ENCODE measurements around the gene RNF213. TPM values are rescaled to one million over a fixed set of nuclear protein-coding genes. Genes with fewer than 3 reads are reported as not detected.

Gene RNF213
- total RNA-seq, 3 donors from 2014 or later, result 205 to 289 (median 262) TPM

GRCh38 chr17:80380555-80381002 lies 119.9 kb downstream of the RNF213 start:
- no peak for ATAC-seq

DNA sequence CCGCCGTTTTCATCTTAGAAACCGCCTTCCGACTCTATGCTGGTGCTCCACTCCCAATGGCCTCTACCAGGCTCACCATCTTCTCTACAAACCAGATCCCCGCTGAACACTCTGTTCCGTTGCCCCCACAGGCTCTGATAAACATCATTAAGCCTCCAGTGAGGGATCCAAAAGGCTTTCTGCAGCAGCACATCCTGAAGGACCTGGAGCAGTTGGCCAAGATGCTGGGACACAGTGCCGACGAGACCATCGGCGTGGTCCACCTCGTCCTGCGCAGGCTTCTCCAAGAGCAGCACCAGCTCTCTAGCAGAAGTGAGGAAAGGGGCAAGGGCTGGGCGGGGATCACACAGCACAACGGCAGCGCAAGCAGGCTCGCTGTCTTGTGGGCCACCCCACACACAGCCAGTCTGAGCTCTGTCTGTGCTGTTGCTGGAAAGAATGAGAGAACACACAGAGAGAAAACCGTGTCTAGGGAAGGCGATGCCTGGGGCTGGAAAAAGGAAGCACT lies 120.8 kb downstream of the RNF213 start:
- ATAC-seq, result no peak
- H3K36me3 Mint-ChIP-seq (ENCODE audit: insufficient read depth), result peaks cover 63% of the 10 kb centered on the region

More at GRCh38 chr17:80380555-80381002, 119.9 kb downstream of the RNF213 start:
- Mint-ChIP-seq H3K4me1 (ENCODE audit: low read depth) (no peaks in the 10 kb centered on the region), H3K4me3 (no peak overlapping the region), H3K27me3 (ENCODE audit: low read depth) (no peaks in the 10 kb centered on the region), H3K36me3 (ENCODE audit: insufficient read depth) (peaks cover 61% of the 10 kb centered on the region), H3K9me3 (no peaks in the 10 kb centered on the region)
- no peak for DNase-seq

GRCh38 chr17:80382446-80382845 lies 121.8 kb downstream of the RNF213 start:
- DNase-seq, result no peak
- Mint-ChIP-seq H3K9me3 (no peaks in the 10 kb centered on the region), H3K36me3 (ENCODE audit: insufficient read depth) (peaks cover 68% of the 10 kb centered on the region), H3K4me1 (ENCODE audit: low read depth) (no peaks in the 10 kb centered on the region), H3K4me3 (no peak overlapping the region), H3K27me3 (ENCODE audit: low read depth) (no peaks in the 10 kb centered on the region)
- ATAC-seq, result no peak

More for the DNA sequence above, 120.8 kb downstream of the RNF213 start:
- Mint-ChIP-seq H3K4me1 (ENCODE audit: low read depth) (no peaks in the 10 kb centered on the region), H3K9me3 (no peaks in the 10 kb centered on the region), H3K4me3 (no peak overlapping the region), H3K27me3 (ENCODE audit: low read depth) (no peaks in the 10 kb centered on the region)
- DNase-seq, result no peak

DNA sequence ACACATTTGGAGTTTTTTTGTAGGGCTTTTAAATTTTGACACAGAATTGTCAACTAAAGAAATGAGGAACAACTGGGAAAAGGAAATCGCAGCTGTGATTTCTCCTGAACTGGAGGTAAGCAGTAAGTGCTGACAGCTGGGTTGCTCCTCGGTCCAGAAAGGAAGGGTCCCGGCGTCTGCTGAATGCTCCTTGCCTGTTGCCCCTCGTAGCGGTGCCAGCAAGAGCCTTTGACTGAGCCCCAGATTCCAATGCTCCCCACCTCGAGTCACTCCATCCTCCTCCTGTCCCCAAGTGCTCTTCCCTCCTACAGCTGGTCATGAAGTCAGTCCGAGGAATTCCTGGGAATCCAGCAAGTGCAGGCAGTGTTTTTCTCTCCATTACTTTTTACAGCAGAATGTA lies 122.3 kb downstream of the RNF213 start:
- no peaks in the 10 kb centered on the region for H3K4me1 Mint-ChIP-seq (ENCODE audit: low read depth)
- H3K4me3 Mint-ChIP-seq, result no peak overlapping the region
- no peaks in the 10 kb centered on the region for H3K27me3 Mint-ChIP-seq (ENCODE audit: low read depth)
- no peaks in the 10 kb centered on the region for H3K9me3 Mint-ChIP-seq
- H3K36me3 Mint-ChIP-seq (ENCODE audit: insufficient read depth), result peaks cover 68% of the 10 kb centered on the region
- DNase-seq (no peak), ATAC-seq (no peak)

- Mint-ChIP-seq H3K36me3 (ENCODE audit: insufficient read depth) (peaks cover 68% of the 10 kb centered on the region), H3K9me3 (no peaks in the 10 kb centered on the region), H3K4me3 (no peak overlapping the region), H3K27me3 (ENCODE audit: low read depth) (no peaks in the 10 kb centered on the region), H3K4me1 (ENCODE audit: low read depth) (no peaks in the 10 kb centered on the region)
- no peak for ATAC-seq
- no peak for DNase-seq
These were observed 123.7 kb downstream of the RNF213 start for GRCh38 chr17:80384078-80384960.

- DNase-seq, result no peak
- H3K4me1 Mint-ChIP-seq (ENCODE audit: low read depth), result no peaks in the 10 kb centered on the region
- no peak overlapping the region for H3K4me3 Mint-ChIP-seq
- peaks cover 66% of the 10 kb centered on the region for H3K36me3 Mint-ChIP-seq (ENCODE audit: insufficient read depth)
- no peaks in the 10 kb centered on the region for H3K9me3 Mint-ChIP-seq
- ATAC-seq, result peak in 1 of 2 donors; percentile 9
- no peaks in the 10 kb centered on the region for H3K27me3 Mint-ChIP-seq (ENCODE audit: low read depth)
These were observed 124.4 kb downstream of the RNF213 start for GRCh38 chr17:80385046-80385445.

- Mint-ChIP-seq H3K9me3 (no peaks in the 10 kb centered on the region), H3K36me3 (ENCODE audit: insufficient read depth) (peaks cover 63% of the 10 kb centered on the region), H3K27me3 (ENCODE audit: low read depth) (no peaks in the 10 kb centered on the region), H3K4me1 (ENCODE audit: low read depth) (no peaks in the 10 kb centered on the region), H3K4me3 (no peak overlapping the region)
- DNase-seq (no peak), ATAC-seq (no peak)
These were observed 125.7 kb downstream of the RNF213 start for GRCh38 chr17:80386341-80386740.

DNA sequence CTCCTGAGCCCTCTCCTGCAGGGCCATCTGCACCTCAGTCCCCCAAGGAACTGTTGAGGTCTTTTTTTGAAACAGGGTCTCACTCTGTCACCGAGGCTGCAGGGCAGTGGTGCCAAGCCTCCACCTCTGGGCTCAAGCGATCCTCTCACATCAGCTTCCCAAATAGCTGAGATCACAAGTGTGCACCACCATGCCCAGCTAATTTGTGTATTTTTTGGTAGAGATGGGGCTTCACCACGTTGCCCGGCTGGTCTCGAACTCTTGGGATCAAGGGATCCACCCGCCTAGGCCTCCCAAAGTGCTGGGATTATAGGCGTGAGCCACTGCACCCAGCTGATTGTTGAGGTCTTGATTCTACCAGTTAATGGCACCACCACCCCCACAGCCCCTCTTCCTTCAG lies 126.4 kb downstream of the RNF213 start:
- H3K9me3 Mint-ChIP-seq, result no peaks in the 10 kb centered on the region
- no peaks in the 10 kb centered on the region for H3K4me1 Mint-ChIP-seq (ENCODE audit: low read depth)
- H3K36me3 Mint-ChIP-seq (ENCODE audit: insufficient read depth), result peaks cover 62% of the 10 kb centered on the region
- no peak overlapping the region for H3K4me3 Mint-ChIP-seq
- H3K27me3 Mint-ChIP-seq (ENCODE audit: low read depth), result no peaks in the 10 kb centered on the region
- no peak for DNase-seq
- ATAC-seq, result no peak

DNA sequence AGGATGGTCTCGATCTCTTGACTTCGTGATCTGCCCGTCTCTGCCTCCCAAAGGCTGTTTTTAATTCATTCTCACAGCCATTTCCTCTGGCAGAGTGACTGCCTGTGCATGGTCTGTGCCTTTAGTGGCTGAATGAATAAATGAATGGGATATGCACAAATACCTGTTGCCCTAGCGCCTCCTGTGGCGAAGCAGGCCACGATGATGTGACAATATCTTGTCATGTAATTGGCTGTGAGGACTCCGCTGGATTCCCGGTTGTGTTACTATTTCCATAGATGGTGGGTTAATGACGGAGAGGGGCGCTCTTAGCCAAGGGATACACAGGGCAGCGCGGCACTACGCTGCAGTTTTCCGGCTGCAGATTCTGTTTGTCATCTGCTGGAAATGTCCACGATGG lies 127.5 kb downstream of the RNF213 start:
- Mint-ChIP-seq H3K4me1 (ENCODE audit: low read depth) (no peaks in the 10 kb centered on the region), H3K4me3 (no peak overlapping the region), H3K27me3 (ENCODE audit: low read depth) (no peaks in the 10 kb centered on the region), H3K36me3 (ENCODE audit: insufficient read depth) (peaks cover 61% of the 10 kb centered on the region), H3K9me3 (no peaks in the 10 kb centered on the region)
- ATAC-seq (no peak), DNase-seq (no peak)

GRCh38 chr17:80388601-80389000 lies 127.9 kb downstream of the RNF213 start:
- H3K4me3 Mint-ChIP-seq, result no peak overlapping the region
- no peaks in the 10 kb centered on the region for H3K9me3 Mint-ChIP-seq
- no peak for ATAC-seq
- no peaks in the 10 kb centered on the region for H3K27me3 Mint-ChIP-seq (ENCODE audit: low read depth)
- H3K36me3 Mint-ChIP-seq (ENCODE audit: insufficient read depth), result peaks cover 61% of the 10 kb centered on the region
- no peaks in the 10 kb centered on the region for H3K4me1 Mint-ChIP-seq (ENCODE audit: low read depth)
- DNase-seq, result no peak

- Mint-ChIP-seq H3K4me3 (no peak overlapping the region), H3K9me3 (no peaks in the 10 kb centered on the region), H3K27me3 (ENCODE audit: low read depth) (no peaks in the 10 kb centered on the region), H3K4me1 (ENCODE audit: low read depth) (no peaks in the 10 kb centered on the region), H3K36me3 (ENCODE audit: insufficient read depth) (peaks cover 57% of the 10 kb centered on the region)
- DNase-seq (no peak), ATAC-seq (no peak)
These were observed 128.7 kb downstream of the RNF213 start for GRCh38 chr17:80389011-80389995.

DNA sequence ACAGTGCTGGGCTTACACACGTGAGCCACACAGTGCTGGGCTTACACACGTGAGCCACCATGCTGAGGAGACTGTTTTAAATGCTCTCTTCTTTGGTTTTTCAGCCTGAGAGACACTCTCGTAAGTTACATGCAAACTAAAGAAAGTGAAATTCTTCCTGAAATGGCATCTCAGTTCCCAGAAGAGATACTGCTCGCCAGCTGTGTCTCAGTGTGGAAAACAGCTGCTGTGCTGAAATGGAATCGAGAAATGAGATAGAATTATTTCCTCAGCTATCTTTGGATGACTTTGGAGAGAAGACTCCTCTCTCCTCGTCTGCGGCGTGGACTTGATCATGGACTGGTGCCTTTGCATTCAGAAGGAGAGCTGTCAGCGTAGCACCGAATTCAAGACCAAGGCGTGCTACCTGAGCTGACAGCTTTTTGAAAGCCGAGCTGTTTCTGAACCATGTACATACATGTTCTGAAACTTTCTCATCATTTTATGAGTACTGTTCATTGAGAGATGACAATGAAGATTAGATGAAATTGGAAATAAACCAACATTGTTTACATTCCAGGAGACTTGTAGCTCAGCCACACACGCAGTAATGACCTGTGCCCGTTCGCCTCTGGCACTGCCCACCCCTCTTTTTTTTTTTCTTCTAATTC lies 132.7 kb downstream of the RNF213 start:
- no peak for ATAC-seq
- Mint-ChIP-seq H3K4me3 (no peak overlapping the region), H3K36me3 (ENCODE audit: insufficient read depth) (peaks cover 33% of the 10 kb centered on the region), H3K27me3 (ENCODE audit: low read depth) (no peaks in the 10 kb centered on the region), H3K4me1 (ENCODE audit: low read depth) (peaks cover 7% of the 10 kb centered on the region), H3K9me3 (no peaks in the 10 kb centered on the region)
- no peak for DNase-seq

- Mint-ChIP-seq H3K4me3 (no peak overlapping the region), H3K36me3 (ENCODE audit: insufficient read depth) (peaks cover 30% of the 10 kb centered on the region), H3K4me1 (ENCODE audit: low read depth) (peaks cover 7% of the 10 kb centered on the region), H3K9me3 (no peaks in the 10 kb centered on the region), H3K27me3 (ENCODE audit: low read depth) (no peaks in the 10 kb centered on the region)
- ATAC-seq (no peak), DNase-seq (no peak)
These were observed 133.3 kb downstream of the RNF213 start for GRCh38 chr17:80393961-80394360.

Measured in activated T-cell treated with anti-CD3 and anti-CD28 coated beads, Interleukin-2, amount 50 U/mL, for 4 hours (primary cell).